A549 (cell line): ENCODE measurements around the gene LCN15. TPM values are rescaled to one million over a fixed set of nuclear protein-coding genes. Genes with fewer than 3 reads are reported as not detected.

ENCODE experiments used
- ATAC-seq, 2 experiments: fragments of 200-7000 bp in 1 of 2; fragments of >200 bp in 1 of 2; cut with Nextera tagmentation in 1 of 2; cut with Tn5 transposase in 1 of 2; 3 replicates each; pipeline versions ENCODE4 v1.8.0 to v1.9.1; 2018 to 2020; ENCODE audit warnings: mild to moderate bottlenecking in 1 of 2, moderate library complexity in 1 of 2
- CTCF ChIA-PET: fragments of 300-600 bp; sonication (Branson Sonifier 250); formaldehyde crosslinking; extraction: SDS; loops from one replicate; lab custom pipeline; 2021; ENCODE audit warnings: antibody characterized with exemption, inconsistent platforms; lab: Yijun Ruan, JAX
- POLR2A ChIA-PET: fragments of 350-600 bp; formaldehyde crosslinking; extraction: SDS; loops from one replicate; lab custom pipeline; 2021; ENCODE audit warnings: antibody characterized with exemption, inconsistent platforms; lab: Yijun Ruan, JAX
- DNase-seq, 2 experiments: peaks; one replicate each; pipeline versions ENCODE4 v3.0.0 to v3.0.0-alpha.2; 2011 to 2016; ENCODE audit warnings: low read depth in 1 of 2, low spot score in 1 of 2
- FAIRE-seq: peaks from 2 replicates; lab custom pipeline; 2011; peaks lifted over from hg19 to GRCh38; lab: Jason Lieb, UNC
- H3K27ac ChIP-seq, 2 experiments: fragments of >200 bp; sonication (Bioruptor Twin); formaldehyde crosslinking; 3 replicates each; pipeline ENCODE4 v1.5.1; 2016 to 2017
- H3K4me1 ChIP-seq: fragments of >200 bp; sonication (Bioruptor Twin); formaldehyde crosslinking; 3 replicates; pipeline ENCODE4 v1.6.1; 2016
- H3K4me2 ChIP-seq: fragments of >200 bp; sonication (Bioruptor Twin); formaldehyde crosslinking; 3 replicates; pipeline ENCODE4 v1.6.1; 2016
- H3K4me3 ChIP-seq: fragments of >200 bp; sonication (Bioruptor Twin); formaldehyde crosslinking; 3 replicates; pipeline ENCODE4 v1.5.1; 2016
- H3K9me3 ChIP-seq: fragments of >200 bp; sonication (Bioruptor Twin); formaldehyde crosslinking; 3 replicates; pipeline ENCODE4 v1.6.1; 2016
- FOSB ChIP-seq: fragments of 250-450 bp; sonication (Bioruptor Pico); IDR thresholded peaks from 2 replicates; pipeline ENCODE4 v1.5.0; 2020; ENCODE audit warnings: mild to moderate bottlenecking, moderate library complexity
- GATA3 ChIP-seq: IDR thresholded peaks from 2 replicates; pipeline ENCODE4 v1.6.1; 2012; ENCODE audit warnings: borderline replicate concordance
- JUN ChIP-seq, 2 experiments: fragments of >200 bp; sonication (Bioruptor Twin); formaldehyde crosslinking; IDR thresholded peaks; 2 replicates in 1 of 2; 3 replicates in 1 of 2; pipeline ENCODE4 v1.6.1; 2016 to 2017
- MAX ChIP-seq: IDR thresholded peaks from 2 replicates; pipeline ENCODE4 v1.6.1; 2012
- NR3C1 ChIP-seq: fragments of >200 bp; sonication (Bioruptor Twin); formaldehyde crosslinking; IDR thresholded peaks from 3 replicates; pipeline ENCODE4 v1.6.1; 2017
- PHF8 ChIP-seq: fragments of 200-600 bp; sonication (generic); IDR thresholded peaks from 2 replicates; pipeline ENCODE4 v1.6.1; 2016; ENCODE audit warnings: low read depth, mild to moderate bottlenecking, antibody characterized with exemption, moderate library complexity, borderline replicate concordance
- WGBS: methylation state at CpG from one replicate; pipeline ENCODE4 v1.1.6; 2017; ENCODE audit errors: missing lambda C conversion rate; 5-methylcytosine and 5-hydroxymethylcytosine counted together
- polyA plus RNA-seq, 4 experiments: library from polyadenylated mRNA; depleted of rRNA in 3 of 4; stranded (reverse); fragments of >200 nt; fragmentation: RNase III in 1 of 4; extraction: RNeasy Plus Mini Kit Qiagen cat#74134 plus additional on column Dnase treatment in 1 of 4; gene quantifications; 2 replicates in 3 of 4; 3 replicates in 1 of 4; pipeline ENCODE4 v1.2.3, GENCODE V29; 2011 to 2017
- TF ChIP-seq, protein P1 (sequence below): IDR thresholded peaks from 2 replicates; pipeline ENCODE4 v1.6.1; 2012
- TF ChIP-seq, protein P2 (sequence below): fragments of 150-350 bp; IDR thresholded peaks from 2 replicates; pipeline ENCODE4 v1.6.1; 2014; ENCODE audit warnings: low read depth, mild to moderate bottlenecking, low read length

Gene LCN15
- polyA plus RNA-seq, 2 of the 4 experiments (the other 2 are of a cell fraction): 0.09 to 0.10 TPM

- CTCF ChIA-PET: interaction anchor here (1.0 to 1.9 kb wide), 9 partner anchors 13 to 359 kb away, joined by 3 to 6 read pairs (median 4); partner anchors contain the start of gene DNLZ
- Histone ChIP-seq H3K4me3 (no peak overlapping the region), H3K4me1 (peaks cover 75% of the 10 kb centered on the region), H3K4me2 (no peak overlapping the region), H3K27ac (no peak overlapping the region), H3K9me3 (no peaks in the 10 kb centered on the region)
- FAIRE-seq (no peak), DNase-seq (no peak), ATAC-seq (peak in 1 of 2 experiments; percentile 7; a peak in 3 of 6 replicates)
- TF ChIP-seq PHF8: no peak
- TF ChIP-seq, protein P1, sequence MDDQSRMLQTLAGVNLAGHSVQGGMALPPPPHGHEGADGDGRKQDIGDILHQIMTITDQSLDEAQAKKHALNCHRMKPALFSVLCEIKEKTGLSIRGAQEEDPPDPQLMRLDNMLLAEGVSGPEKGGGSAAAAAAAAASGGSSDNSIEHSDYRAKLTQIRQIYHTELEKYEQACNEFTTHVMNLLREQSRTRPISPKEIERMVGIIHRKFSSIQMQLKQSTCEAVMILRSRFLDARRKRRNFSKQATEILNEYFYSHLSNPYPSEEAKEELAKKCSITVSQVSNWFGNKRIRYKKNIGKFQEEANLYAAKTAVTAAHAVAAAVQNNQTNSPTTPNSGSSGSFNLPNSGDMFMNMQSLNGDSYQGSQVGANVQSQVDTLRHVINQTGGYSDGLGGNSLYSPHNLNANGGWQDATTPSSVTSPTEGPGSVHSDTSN: peak; percentile 37; the same call in 1 of the 2 replicates
- POLR2A ChIA-PET: interaction anchor here (1.2 kb wide), 1 partner anchor 9 kb away, joined by 4 read pairs; no protein-coding TSS in a partner anchor
- 81% methylated on average over 28 of the region's 31 CpGs for WGBS
Observed at GRCh38 chr9:136722093-136722968, 42.0 kb downstream of the LCN15 start.

DNA sequence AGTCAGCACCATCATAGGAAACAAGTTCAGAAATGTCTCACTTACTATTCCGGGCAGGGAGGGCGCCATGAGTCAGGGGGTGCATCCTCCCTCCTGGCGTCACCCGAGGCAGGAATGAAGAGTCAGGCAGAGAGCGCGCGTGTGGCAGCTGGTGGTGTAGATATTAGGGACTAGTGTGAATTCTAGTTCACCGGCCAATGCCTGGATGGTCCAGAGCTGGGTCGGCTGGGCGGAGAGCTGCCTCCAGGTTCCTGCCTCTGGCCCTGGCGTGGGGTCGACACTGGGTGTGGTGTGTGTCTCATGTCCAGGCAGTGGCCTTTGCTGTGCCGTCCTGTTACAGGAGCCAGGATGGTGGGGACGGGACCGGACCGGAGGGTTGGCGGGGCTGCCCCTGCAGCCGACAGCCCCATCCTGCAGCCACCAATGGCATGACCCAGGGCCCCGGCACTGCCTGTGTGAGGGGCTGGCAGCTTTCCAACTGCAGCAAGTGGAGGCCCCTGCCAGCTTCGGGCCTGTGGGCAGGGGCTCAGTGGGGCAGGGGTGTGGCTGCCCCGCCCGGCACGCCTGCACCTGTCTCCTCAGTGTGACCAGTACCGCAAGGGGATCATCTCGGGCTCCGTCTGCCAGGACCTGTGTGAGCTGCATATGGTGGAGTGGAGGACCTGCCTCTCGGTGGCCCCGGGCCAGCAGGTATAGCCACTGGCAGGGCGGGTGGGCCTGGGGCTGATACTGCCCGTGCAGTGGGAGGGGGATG, 42.8 kb downstream of the LCN15 start:
- ChIA-PET CTCF (interaction anchor here (0.8 to 4.7 kb wide), 11 partner anchors 8 to 358 kb away, joined by 3 to 25 read pairs (median 3); partner anchors contain the start of gene DNLZ), POLR2A (interaction anchor here (0.6 kb wide), 1 partner anchor 238 kb away, joined by 3 read pairs; no protein-coding TSS in a partner anchor)
- TF ChIP-seq GATA3 (peak; percentile 19; the same call in 1 of the 2 replicates), NR3C1 (no peak), JUN (IDR thresholded peaks at IDR 0.05) (peak; percentile 29 to 34; a peak in 1 of 5 replicates), FOSB (CRISPR knock-in tag) (no peak), MAX (peak; percentile 37; the same call in 1 of the 2 replicates)
- no peak overlapping the region for H3K4me2 ChIP-seq
- no peaks in the 10 kb centered on the region for H3K9me3 ChIP-seq
- FAIRE-seq (no peak), DNase-seq (peak in 1 of 2 experiments; percentile 52), ATAC-seq (peak; percentile 9 to 13; a peak in 5 of 6 replicates)
- H3K27ac ChIP-seq: peak overlapping the region in 1 of 2 experiments; percentile 37; a peak in 1 of 6 replicates
- no peak overlapping the region for H3K4me3 ChIP-seq
- H3K4me1 ChIP-seq: peaks cover 74% of the 10 kb centered on the region
- 61% methylated on average over 20 of the region's 30 CpGs for WGBS

DNA sequence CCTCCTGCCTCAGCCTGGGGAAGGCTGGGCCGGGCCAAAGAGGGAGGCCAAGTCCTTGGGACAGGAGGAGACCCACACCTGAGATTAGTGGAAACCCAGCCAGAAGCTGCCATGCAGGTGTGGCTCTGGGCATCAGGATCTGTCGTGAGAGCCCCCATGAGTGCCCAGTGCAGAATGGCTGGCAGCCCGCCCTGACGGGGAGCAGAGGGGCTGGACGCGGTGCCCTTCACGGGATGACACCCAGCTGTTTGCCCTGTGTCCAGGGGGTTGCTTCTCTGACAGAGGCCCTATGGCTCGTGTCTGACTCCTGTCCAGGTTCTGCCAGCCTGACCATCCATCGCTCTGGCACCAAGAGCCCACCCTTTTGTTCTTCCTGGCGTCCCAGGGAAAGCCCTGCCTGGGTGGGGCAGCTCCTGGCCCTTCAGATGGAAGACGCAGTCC, 43.4 kb downstream of the LCN15 start:
- peaks cover 68% of the 10 kb centered on the region for H3K4me1 ChIP-seq
- H3K27ac ChIP-seq: no peak overlapping the region
- FAIRE-seq: no peak
- POLR2A ChIA-PET: no interaction called here
- CTCF ChIA-PET: interaction anchor here (0.7 to 4.7 kb wide), 11 partner anchors 8 to 357 kb away, joined by 3 to 25 read pairs (median 3); partner anchors contain the start of gene DNLZ
- H3K4me2 ChIP-seq: no peak overlapping the region
- WGBS: 70% methylated on average over 10 of the region's 11 CpGs
- no peaks in the 10 kb centered on the region for H3K9me3 ChIP-seq
- peak; percentile 2; a peak in 4 of 6 replicates for ATAC-seq
- TF ChIP-seq, protein P2, sequence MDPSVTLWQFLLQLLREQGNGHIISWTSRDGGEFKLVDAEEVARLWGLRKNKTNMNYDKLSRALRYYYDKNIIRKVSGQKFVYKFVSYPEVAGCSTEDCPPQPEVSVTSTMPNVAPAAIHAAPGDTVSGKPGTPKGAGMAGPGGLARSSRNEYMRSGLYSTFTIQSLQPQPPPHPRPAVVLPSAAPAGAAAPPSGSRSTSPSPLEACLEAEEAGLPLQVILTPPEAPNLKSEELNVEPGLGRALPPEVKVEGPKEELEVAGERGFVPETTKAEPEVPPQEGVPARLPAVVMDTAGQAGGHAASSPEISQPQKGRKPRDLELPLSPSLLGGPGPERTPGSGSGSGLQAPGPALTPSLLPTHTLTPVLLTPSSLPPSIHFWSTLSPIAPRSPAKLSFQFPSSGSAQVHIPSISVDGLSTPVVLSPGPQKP: no peak
- TF ChIP-seq, protein P1: 0 out of 2 replicates have a peak, but pooled peaks have one; percentile 40
- H3K4me3 ChIP-seq: no peak overlapping the region
- no peak for DNase-seq
